ENCODE data around the gene OR2Z1.

DNA sequence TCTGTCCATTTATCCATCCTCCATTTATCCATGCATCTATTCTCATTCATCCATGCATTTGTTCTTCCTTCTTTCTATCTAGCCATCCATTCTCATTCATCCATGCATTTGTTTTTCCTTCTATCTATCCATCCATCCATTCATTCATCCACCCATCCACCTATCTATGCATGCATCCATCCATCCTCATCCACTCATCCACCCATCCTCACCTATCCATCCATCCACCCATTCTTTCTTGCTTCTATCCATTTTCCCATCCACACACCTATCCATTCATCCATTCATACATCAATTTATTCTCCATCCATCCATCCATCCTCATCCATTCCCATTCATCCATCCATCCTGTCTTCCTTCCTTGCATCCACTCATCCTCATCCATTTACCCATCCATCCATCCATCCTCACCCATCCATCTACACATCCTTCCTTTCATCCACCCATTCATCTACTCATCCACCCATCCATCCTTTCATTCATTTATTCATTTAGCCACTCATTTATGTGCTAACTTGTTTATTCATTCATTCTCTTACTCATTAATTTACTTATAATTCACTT is 43.1 kb upstream of the OR2Z1 start:
- TF ChIP-seq, protein P1, sequence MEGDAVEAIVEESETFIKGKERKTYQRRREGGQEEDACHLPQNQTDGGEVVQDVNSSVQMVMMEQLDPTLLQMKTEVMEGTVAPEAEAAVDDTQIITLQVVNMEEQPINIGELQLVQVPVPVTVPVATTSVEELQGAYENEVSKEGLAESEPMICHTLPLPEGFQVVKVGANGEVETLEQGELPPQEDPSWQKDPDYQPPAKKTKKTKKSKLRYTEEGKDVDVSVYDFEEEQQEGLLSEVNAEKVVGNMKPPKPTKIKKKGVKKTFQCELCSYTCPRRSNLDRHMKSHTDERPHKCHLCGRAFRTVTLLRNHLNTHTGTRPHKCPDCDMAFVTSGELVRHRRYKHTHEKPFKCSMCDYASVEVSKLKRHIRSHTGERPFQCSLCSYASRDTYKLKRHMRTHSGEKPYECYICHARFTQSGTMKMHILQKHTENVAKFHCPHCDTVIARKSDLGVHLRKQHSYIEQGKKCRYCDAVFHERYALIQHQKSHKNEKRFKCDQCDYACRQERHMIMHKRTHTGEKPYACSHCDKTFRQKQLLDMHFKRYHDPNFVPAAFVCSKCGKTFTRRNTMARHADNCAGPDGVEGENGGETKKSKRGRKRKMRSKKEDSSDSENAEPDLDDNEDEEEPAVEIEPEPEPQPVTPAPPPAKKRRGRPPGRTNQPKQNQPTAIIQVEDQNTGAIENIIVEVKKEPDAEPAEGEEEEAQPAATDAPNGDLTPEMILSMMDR (IDR thresholded peaks at IDR 0.05; ENCODE audit: low read depth, low read length, poor library complexity, severe bottlenecking) = no peak
- TF ChIP-seq EZH2phosphoT487 (IDR thresholded peaks at IDR 0.05; ENCODE audit: borderline replicate concordance, low read length) = no peak
